Breast epithelium (tissue), 3 donors: ENCODE results near the gene CTSO.

Source experiments
- POLR2A ChIP-seq: fragments of 450-650 bp; IDR thresholded peaks from one replicate; pipeline ENCODE4 v1.6.1; 2016; ENCODE audit warnings: antibody characterized with exemption, mild to moderate bottlenecking, moderate library complexity
- POLR2AphosphoS5 ChIP-seq, 3 donors: sonication (generic); formaldehyde crosslinking; IDR thresholded peaks; one replicate each; pipeline ENCODE4 v1.6.1; 2017; ENCODE audit warnings: antibody characterized with exemption in 3 of 3

DNA sequence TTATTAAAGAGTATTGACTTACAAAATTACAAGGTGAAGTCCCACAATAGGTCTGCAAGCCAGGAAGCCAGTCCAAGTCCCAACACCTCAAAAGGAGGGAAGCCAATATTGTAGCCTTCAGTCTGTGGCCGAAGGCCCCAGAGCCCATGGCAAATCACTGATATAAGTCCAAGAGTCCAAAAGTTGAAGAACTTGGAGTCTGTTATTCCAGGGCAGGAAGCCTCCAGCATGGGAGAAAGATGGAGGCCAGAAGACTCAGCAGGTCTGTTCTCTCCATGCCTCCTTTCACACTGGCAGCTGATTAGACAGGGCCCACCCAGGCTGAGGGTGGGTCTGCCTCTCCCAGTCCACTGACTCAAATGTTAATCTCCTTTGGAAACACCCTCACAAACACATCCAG lies 32.1 kb downstream of the CTSO start:
- TF ChIP-seq POLR2AphosphoS5 (IDR thresholded peaks at IDR 0.05) (no peak), POLR2A (no peak)
